LNCAP (cell line): Measurements from ENCODE around the gene LRBA.

Experiments
- TF ChIP-seq, protein P1 (sequence below): fragments of 450-650 bp; IDR thresholded peaks from 2 replicates; pipeline ENCODE4 v1.5.1; 2017; ENCODE audit warnings: mild to moderate bottlenecking

LRBA gene

DNA sequence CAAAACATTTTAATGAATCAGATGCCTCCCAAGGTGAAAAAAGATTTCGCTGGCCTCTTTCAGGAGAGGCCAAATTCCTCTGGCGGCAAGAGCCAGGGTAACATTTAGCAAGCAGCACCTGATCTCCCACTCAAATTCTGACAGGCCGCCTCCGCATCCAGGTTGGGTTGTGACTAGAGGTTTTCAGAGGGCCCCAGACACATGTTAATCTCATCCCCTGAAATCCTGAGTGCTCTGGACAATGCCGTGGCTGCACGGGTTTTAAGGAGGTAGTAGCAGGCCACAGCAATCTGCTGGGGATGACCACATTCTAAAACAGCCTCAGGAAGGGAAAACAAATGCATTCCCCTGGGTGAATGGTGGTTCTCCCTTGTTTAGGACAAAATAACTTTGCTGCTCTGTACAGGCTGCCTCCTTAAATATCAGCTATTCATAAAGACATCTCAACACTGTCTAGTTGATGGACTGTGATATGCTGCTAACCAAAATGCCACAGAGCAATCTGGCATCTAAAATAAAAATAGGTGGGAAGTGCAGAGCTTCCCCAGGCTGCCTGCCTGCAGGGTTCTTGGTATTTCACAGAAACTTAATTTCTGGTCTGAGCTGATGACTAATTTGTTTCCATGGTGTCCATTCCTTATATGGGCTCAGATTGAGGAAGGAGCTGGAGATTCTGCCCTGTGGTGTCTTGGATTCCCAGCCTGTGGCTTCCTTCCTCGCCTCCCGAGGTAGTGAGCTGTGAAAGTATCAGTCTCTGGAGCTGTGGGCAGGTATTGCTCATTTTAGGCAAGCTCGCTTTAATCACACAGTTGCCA lies 734.8 kb downstream of the LRBA start:
- TF ChIP-seq, protein P1, sequence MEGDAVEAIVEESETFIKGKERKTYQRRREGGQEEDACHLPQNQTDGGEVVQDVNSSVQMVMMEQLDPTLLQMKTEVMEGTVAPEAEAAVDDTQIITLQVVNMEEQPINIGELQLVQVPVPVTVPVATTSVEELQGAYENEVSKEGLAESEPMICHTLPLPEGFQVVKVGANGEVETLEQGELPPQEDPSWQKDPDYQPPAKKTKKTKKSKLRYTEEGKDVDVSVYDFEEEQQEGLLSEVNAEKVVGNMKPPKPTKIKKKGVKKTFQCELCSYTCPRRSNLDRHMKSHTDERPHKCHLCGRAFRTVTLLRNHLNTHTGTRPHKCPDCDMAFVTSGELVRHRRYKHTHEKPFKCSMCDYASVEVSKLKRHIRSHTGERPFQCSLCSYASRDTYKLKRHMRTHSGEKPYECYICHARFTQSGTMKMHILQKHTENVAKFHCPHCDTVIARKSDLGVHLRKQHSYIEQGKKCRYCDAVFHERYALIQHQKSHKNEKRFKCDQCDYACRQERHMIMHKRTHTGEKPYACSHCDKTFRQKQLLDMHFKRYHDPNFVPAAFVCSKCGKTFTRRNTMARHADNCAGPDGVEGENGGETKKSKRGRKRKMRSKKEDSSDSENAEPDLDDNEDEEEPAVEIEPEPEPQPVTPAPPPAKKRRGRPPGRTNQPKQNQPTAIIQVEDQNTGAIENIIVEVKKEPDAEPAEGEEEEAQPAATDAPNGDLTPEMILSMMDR = no peak

GRCh38 chr4:150278206-150278605 lies 736.9 kb downstream of the LRBA start:
- TF ChIP-seq, protein P1 = no peak

DNA sequence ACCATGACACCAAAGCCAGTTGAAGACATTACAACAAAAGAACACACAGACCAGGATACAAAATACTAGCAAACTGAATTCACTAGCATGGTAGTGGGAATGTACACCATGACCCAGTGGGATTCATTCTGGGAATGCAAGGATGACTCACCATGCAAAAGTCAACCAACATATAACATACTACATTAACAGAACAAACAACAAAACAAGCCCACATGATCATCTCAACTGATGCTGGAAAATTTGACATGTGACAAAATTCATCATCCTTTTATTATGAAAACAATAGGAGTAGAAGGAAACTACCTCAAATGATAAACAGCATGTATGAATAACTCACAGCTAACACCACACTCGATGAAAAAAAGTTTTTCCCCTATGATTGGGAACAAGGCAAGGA lies 746.6 kb downstream of the LRBA start:
- TF ChIP-seq, protein P1 = no peak

- TF ChIP-seq, protein P1 = no peak
Observed at GRCh38 chr4:150265806-150266205, 749.3 kb downstream of the LRBA start.

GRCh38 chr4:150264595-150265161 lies 750.4 kb downstream of the LRBA start:
- TF ChIP-seq, protein P1 = no peak

DNA sequence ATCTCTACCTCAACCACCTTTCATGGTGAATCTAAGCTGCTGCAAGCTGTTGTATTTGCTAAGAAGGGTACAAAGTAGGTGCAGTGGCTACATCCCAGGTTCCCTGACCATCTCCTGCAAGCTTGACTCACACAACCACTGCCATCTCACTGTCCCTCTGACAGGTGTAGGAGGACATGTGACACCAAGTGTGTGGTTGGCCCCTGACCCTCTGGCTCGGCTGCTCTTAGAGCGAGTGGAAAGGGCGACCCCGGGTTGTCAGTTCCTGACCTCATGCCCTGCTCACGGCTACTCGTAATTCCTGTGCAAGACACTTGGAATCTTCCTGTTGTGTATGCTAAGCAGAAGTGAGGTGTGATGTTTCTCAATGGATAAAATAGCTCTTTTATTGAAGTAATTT lies 752.5 kb downstream of the LRBA start:
- TF ChIP-seq, protein P1 = no peak

- TF ChIP-seq, protein P1 = no peak
Observed at GRCh38 chr4:150261571-150261970, 753.5 kb downstream of the LRBA start.
